SIG-M5 (cell line): ENCODE results near the gene CHCHD1.
"Not testable (repeated sequence)": the region's sequence is repeated elsewhere in the genome, so short reads cannot be mapped to it uniquely, and the experiment has no call there.

Source experiments
- DNase-seq: peaks from one replicate; lab custom pipeline; 2025; lab: John Stamatoyannopoulos, UW

CHCHD1 gene

DNA sequence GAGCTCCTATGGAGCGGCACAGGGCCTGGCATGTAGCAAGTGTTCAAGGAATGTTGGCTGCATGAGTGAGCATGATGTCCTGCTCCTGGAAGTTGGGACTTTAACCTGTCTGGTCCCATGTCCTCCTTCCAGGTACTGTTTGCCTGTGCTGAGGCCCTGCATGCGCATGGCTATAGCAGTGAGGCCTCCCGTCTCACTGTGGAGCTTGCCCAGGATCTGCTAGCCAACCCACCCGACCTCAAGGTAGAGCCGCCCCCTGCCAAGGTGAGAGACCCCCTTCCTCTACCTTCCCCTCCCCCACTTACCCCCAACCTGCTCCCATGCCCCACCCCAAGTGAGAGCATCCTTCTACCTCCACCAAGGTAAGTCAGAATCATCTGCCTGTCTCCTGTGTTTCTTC is 11.6 kb downstream of the CHCHD1 start:
- no peak for DNase-seq

GRCh38 chr10:73795491-73795890 is 13.6 kb downstream of the CHCHD1 start:
- DNase-seq: not testable (repeated sequence)

DNA sequence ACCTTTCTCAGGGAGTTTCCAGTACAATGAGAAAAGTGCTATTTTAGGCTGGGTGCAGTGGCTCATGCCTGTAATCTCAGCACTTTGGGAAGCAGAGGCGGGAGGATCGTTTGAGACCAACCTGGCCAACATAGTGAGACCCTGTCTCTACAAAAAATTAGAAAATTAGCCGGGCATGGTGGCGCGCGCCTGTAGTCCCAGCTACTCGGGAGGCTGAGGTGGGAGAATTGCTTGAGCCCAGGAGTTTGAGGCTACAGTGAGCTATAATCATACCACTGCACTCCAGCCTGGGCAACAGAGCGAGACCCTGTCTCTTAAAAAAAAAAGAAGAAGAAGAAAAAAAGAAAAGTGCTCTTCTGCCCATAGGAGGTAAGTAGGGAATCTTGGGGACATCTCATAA is 14.2 kb downstream of the CHCHD1 start:
- not testable (repeated sequence) for DNase-seq

DNA sequence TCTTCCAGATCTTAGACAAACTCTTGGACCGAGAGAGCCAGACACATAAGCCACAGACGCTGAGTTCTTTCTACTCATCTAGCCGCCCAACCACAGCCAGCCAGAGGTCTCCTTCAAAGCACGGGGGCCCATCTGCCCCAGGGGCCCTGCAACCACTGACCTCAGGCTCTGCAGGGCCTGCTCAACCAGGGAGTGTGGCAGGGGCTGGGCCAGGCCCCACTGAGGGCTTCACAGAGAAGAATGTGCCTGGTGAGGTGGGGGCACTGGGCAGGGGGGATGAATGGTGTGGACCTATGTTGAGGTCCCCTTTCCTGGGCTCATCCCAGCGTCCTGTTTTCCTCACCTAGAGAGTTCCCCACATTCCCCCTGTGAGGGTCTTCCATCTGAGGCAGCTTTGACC is 14.9 kb downstream of the CHCHD1 start:
- DNase-seq: no peak

DNA sequence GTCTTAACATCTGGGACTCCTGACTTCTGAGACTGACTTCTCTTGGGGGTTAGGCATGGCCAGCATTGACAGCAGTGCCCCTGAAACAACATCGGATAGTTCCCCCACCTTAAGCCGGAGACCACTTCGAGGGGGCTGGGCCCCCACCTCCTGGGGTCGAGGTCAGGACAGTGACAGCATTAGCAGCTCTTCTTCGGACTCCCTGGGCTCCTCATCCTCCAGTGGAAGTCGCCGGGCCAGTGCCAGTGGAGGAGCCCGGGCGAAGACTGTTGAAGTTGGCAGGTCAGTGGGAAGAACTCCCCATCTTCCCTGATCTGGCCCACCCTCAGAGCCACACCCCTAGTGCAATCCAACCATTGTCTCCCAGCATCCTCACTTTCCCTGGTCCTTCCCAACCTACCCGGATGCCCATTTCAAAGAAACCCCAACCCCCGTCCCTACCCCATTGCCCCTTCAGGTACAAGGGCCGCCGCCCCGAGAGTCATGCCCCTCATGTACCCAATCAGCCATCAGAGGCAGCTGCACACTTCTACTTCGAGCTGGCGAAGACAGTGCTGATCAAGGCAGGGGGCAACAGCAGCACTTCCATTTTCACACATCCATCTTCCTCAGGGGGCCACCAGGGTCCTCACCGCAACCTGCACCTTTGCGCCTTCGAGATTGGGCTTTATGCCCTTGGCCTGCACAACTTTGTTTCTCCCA is 15.6 kb downstream of the CHCHD1 start:
- DNase-seq: no peak

- DNase-seq: no peak
Measured at GRCh38 chr10:73798087-73798486, 16.2 kb downstream of the CHCHD1 start.

DNA sequence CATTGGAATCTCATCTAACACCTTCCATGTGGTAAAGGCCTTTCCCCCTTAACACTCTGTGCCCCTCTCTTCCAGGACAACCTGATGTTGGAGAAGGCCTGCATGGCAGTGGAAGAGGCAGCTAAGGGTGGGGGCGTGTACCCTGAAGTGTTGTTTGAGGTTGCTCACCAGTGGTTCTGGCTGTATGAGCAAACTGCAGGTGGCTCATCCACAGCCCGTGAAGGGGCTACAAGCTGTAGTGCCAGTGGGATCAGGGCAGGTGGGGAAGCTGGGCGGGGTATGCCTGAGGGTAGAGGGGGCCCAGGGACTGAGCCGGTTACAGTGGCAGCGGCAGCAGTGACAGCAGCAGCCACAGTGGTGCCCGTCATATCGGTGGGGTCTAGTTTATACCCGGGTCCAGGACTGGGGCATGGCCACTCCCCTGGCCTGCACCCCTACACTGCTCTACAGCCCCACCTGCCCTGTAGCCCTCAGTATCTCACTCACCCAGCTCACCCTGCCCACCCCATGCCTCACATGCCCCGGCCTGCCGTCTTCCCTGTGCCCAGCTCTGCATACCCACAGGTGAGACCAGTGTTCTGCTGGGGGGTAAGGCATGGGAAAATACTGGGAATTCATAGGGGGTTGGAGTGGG is 17.2 kb downstream of the CHCHD1 start:
- DNase-seq: no peak

DNA sequence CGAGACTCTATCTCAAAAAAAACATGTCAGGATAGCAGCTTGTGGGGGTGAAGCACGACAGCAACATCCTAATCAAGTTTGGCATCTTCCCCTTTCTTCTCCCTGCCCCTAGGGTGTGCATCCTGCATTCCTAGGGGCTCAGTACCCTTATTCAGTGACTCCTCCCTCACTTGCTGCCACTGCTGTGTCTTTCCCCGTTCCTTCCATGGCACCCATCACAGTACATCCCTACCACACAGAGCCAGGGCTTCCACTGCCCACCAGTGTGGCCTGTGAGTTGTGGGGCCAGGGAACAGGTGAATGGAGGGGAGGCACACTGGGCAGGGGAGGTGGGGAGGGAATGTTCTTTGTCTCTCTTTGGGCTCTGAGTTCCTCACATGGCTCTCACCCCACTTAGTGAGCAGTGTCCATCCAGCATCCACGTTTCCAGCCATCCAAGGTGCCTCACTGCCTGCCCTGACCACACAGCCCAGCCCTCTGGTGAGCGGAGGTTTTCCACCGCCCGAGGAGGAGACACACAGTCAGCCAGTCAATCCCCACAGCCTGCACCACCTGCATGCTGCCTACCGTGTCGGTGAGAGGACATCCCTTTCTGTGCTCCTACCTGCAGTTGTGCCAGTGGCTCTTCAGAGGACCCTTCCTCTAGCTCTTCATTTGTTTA is 18.2 kb downstream of the CHCHD1 start:
- no peak for DNase-seq

DNA sequence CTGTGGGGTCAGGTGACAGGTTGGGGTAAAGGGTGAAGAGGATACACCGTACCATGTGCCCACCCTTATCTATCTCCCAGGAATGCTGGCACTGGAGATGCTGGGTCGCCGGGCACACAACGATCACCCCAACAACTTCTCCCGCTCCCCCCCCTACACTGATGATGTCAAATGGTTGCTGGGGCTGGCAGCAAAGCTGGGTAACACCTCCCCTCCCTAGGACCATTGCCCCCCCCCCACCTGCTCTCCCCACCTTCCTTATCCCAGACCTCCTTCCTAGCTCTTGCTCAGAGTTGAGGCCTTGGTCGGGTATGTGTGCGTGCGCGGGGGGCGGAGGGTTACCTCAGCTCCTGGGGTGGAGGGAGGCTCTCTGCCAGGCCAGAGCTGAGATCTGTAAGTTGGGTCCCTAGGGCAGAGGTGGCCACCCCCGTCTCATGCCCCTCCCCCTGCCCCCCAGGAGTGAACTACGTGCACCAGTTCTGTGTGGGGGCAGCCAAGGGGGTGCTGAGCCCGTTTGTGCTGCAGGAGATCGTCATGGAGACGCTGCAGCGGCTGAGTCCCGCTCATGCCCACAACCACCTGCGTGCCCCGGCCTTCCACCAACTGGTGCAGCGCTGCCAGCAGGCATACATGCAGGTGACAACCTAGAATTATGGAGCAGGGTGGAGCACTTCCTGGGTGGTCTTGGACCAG is 18.9 kb downstream of the CHCHD1 start:
- DNase-seq: no peak

DNA sequence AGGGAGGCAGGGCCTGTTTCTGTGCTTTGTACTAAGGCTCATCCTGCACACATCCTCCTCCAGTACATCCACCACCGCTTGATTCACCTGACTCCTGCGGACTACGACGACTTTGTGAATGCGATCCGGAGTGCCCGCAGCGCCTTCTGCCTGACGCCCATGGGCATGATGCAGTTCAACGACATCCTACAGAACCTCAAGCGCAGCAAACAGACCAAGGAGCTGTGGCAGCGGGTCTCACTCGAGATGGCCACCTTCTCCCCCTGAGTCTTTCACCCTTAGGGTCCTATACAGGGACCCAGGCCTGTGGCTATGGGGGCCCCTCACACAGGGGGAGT is 19.4 kb downstream of the CHCHD1 start:
- no peak for DNase-seq

GRCh38 chr10:73802276-73802991 is 20.6 kb downstream of the CHCHD1 start:
- DNase-seq: no peak

DNA sequence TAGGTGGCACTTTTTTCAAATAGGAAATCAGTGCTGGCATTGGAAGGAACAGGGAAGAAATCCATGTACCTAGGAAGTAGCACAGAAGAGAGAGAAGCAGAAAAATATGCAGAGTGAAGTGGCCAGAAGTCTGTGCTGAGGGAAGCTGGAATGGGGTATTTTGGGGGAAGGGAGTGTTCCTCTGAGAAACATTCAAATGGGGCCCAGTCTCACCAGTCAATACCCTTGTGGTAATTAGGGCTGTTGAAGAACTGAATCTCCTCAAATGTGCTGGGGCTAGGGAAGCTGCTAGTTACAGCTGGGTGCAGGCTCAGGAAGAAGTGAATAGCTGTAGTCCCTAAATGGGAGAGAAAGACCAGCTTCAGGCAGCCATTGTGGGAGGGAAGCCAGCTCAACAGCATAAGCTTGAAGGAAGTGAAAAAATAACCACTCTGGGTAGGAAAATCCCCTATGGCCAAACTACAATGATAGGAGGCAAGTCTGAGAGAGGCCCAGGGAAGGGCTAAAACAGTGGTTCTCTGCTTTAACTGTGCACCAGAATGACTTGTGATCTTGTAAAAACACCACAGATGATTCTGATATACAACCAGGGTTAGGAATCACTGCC is 21.9 kb downstream of the CHCHD1 start:
- no peak for DNase-seq

GRCh38 chr10:73806176-73806950 is 24.5 kb downstream of the CHCHD1 start:
- DNase-seq: no peak

DNA sequence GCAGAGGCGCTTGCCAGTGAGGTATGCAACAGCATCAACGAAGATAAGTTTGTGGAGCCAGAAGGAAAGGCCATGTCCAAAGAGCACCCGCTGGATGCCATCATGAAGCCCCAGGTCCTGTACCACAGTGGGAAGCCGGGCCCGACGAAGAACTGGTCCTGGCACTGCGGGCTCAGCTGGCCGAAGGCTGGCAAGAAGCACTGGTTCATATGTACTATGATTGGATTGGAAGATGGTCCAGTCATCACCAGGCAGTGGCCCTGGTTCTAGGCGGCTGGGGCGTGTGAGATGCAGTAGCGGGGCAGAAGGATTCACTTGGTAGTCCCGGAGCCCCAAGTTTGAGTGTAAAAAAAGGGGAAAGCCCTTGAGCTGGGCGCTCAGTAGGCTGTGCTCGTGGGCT is 25.6 kb downstream of the CHCHD1 start:
- DNase-seq: no peak

DNA sequence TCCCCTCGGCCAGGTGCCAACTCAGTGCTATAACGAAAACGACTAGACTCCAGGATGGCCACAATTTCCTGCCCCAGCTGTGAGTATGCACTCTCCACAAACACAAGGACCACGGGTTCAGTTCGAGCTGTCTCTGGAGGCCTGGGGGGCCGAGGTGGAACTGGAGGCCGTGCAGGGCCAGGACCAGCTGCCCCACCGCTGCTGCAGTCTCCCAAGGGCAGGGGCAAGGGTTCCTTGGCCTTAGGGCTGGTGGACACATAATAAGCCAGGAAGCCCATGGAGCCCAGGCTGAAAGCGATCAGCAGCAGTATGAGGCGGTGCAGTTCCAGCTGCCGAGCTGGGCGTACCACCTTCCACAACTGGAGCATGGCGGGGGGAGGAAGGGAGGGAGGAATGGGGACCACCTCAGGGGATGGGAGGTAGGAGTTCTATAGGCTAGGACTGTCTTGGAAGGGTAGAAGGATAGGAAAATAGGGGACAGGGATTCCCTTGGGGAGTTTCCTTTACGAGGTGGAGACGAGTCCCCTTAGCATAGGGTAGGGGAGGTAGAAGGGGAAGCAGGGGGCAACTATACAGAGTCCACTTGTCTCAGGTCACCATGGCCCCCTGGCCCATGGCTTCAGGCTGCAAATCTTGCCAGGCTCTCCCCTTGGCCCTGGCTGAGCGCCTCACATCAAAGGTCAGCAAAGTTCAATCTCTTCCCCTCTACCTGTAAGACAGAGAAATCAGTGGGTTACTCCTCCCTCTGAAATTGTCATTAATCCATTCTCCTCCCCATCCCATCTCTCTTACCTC is 26.4 kb downstream of the CHCHD1 start:
- DNase-seq: no peak

DNA sequence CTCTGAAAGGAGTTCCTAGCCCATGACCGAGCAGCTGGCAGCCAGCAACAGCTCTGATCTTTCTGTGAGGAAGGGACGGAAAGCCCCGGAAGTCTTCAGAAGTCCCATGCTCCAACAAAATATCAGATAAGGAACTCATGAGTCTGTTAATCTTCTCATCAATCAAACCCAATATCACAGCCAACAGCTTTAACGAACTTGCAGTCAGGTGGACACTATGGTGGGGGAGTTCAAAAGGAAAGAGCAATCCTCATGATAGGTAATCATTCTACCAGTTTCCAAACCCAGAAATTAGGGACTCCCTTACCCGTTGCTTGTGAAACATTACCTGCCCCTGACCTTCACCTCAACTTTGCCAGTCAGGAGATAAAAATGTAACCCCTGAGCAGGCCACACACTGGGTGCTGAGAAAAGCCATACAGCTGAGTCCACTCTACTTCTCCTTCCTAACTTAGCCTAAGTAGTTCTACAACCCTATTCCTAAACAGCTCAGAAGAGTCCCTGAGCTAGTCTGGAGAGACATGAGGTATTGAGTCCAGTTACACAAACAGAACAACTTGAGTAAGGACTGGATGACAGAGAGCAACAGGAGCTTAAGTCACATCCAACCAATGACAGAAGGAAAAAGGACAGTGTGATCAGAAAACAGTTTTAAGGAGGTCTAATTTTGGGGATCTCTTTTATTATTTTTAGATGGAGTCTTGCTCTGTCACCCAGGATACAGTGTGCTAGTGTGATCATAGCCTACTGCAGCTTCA is 27.4 kb downstream of the CHCHD1 start:
- no peak for DNase-seq

DNA sequence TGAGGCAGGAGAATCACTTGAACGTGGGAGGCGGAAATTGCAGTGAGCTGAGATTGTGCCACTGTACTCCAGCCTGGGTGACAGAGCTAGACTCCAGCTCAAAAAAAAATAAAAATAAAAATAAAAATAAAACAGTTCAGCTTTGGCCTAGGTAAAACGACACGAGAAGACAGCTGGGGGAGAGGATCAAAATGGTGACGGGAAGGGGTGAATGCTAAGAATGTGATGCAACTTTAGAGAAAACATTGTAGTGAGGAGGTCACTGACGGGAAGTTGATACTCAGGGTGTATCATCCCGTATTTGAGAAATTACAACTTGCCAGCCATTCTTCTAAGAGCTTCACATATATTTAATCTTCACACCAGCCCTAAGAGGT is 28.5 kb downstream of the CHCHD1 start:
- no peak for DNase-seq

DNA sequence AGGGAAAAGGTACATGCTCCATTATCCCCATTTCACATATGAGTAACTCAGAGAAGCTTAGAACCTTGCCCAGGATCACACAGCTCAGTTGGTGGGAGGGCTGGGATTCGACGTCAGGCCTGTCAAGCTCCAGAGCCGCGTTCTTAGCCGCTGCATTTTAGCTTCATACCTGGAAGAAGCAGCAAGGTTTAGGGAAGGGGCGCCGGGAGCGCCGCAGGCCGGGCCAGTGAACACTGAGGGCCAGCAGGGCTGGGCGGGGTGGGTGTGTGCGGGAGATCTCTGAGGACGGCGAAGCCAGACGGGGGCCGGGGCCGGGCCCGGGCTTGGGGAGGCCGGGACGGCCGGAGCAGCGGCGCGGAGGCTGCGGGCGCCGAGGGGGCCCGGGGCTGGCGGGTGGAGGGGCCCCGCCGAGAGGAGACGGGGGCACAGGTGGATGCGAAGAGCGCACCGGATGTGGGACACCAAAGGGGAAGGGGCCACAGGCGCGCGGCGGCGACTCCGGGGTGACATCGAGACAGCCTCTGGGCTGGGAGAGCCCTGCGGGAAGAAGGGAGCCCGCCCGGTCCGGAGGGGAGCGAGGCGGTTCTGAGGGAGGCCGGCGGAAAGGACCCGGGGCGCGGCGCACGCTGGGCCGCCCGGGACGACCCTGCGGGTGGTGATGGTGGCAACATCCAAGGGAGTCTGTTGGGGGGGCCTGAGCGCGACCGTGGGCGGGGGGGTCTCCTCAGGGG is 29.1 kb downstream of the CHCHD1 start:
- DNase-seq: no peak

DNA sequence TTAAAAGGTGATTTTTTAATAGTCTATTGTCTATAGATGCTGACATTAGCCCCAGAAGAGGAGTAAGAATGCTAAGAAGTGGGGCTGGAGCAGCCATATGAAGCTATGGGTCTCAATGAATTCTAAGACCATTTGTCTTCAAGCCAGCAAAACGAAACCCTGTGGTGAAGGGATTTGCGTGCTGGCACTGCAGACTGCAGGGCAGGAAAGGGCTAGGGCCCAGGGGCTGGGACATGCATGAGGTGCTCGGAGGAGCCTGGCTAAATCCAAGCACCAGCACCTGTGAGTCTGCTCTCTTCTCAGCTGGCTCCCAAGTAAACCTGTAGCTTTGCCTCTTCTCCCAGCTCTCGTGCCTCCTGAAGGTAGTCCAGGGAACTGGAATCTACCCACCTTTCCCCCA is 30.8 kb downstream of the CHCHD1 start:
- DNase-seq: no peak
